ENCODE data around the gene TM6SF1.
"Not testable (repeated sequence)": the region's sequence is repeated elsewhere in the genome, so short reads cannot be mapped to it uniquely, and the experiment has no call there.

DNA sequence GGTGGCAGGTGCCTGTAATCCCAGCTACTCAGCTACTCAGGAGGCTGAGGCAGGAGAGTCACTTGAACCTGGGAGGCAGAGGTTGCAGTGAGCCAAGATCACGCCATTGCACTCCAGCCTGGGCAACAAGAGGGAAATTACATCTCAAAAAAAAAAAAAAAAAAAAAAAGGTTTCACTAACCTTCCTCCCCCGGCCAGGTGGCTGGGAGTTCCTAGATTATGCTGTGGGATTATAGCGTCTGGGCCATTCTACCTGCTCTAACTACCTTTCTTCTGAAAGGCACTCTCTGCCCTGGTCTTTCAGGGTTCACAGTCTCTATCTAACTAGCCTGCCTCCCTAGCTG, 15.5 kb upstream of the TM6SF1 start:
- not testable (repeated sequence) for TF ChIP-seq POU2F2 (IDR thresholded peaks at IDR 0.05; ENCODE audit: low read depth, low read length); POLR2A (IDR thresholded peaks at IDR 0.05; ENCODE audit: low read depth, low read length); POLR2AphosphoS5 (IDR thresholded peaks at IDR 0.05; ENCODE audit: low read depth, low read length); TAF1 (IDR thresholded peaks at IDR 0.05; ENCODE audit: low read depth, low read length); PAX5 (IDR thresholded peaks at IDR 0.05; ENCODE audit: insufficient read depth, low read length, severe bottlenecking); SPI1 (IDR thresholded peaks at IDR 0.05; ENCODE audit: low read depth, low read length)

Data from GM12891 (cell line).